Posterior vena cava (tissue), 2 donors: ENCODE measurements around the gene PLA2G2F. TPM values are rescaled to one million over a fixed set of nuclear protein-coding genes. Genes with fewer than 3 reads are reported as not detected.
A peak's percentile ranks its signal among the peaks of the same experiment; 100 is the strongest.

Experiments
- DNase-seq: peaks from one replicate; pipeline ENCODE4 v3.0.0-alpha.2; 2020; ENCODE audit warnings: low spot score
- intact Hi-C, 2 donors: fragments of 100-400 bp; cut with DNase I; formaldehyde crosslinking; loops; one replicate each; pipeline versions ENCODE4 v1.14.1 to v1.14.2; 2022 to 2023
- total RNA-seq, 2 donors: library from RNA; stranded (reverse); fragmentation: NEBNext Ultra II Directional; extraction: Animal tissue kit (Norgen Biotek cat#: 25700); gene quantifications; one replicate each; pipeline ENCODE4 v1.2.1, GENCODE V29; 2021
- donor health status: DM: yes; HTN: yes; CAD: no.
- donor health status: DM: yes; HTN: yes; CAD: no.

PLA2G2F gene
- total RNA-seq, 2 donors from 2014 or later, result not detected

GRCh38 chr1:20184481-20184900 is 45.4 kb downstream of the PLA2G2F start:
- intact Hi-C loops, result no loop called here
- DNase-seq, result peak; percentile 24

- intact Hi-C loops, result no loop called here
- DNase-seq, result peak; percentile 69
These were observed 46.1 kb downstream of the PLA2G2F start for GRCh38 chr1:20184997-20185833.

DNA sequence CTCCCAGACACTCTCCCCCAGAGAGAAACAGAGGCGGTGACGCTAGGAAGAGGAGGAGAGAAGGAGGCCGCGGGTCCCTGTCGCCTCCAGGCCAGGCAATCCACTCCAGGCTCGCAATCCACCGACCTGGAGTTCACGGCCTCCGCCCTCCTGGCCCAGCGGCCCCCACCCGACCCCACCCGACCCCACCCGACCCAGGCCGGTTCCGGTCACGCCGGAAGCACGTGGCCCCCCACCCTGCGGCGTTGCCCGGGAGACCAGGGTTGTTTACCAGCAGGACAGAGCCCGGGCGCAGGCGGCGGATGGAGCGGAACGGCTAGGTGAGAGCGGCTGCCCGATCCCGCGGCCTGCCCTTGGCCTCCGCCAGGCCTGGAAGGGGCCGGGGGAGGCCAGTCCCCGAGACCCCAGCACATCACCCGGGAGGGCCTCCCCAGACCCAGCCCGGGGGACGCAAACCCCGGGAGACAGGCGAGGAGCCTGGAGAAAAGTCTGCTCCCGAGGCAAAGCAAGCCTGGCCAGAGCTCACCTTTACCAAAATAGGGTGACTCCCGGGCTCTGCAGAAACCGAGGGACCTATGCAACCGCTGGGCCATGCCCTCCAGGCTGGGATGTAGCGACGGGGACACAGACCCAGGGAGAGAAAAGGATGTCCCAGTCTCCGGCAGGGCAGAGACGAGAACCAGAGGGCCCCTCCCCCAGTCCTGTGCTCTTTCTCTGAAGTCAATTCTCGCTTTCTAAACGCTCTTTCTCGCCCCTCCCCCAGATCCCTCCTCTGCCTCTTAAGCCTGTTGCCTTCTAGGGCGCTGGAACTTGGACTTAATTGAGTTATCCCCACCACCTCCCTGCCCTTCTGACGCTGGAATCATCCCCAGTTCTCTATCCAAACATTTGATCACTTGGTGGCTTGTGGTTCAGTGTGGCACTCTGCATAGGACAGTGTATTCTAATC is 47.0 kb downstream of the PLA2G2F start, which contains the start of the genes PLA2G2C and UBXN10:
PLA2G2C (minus strand) TSS at position 685 of the 949 bp plus-strand sequence. CDS start 9,155 bp downstream, outside the sequence.
UBXN10 (plus strand) TSS at position 263 of the 949 bp plus-strand sequence. CDS start 4,466 bp downstream, outside the sequence.
- intact Hi-C loops, result no loop called here

DNA sequence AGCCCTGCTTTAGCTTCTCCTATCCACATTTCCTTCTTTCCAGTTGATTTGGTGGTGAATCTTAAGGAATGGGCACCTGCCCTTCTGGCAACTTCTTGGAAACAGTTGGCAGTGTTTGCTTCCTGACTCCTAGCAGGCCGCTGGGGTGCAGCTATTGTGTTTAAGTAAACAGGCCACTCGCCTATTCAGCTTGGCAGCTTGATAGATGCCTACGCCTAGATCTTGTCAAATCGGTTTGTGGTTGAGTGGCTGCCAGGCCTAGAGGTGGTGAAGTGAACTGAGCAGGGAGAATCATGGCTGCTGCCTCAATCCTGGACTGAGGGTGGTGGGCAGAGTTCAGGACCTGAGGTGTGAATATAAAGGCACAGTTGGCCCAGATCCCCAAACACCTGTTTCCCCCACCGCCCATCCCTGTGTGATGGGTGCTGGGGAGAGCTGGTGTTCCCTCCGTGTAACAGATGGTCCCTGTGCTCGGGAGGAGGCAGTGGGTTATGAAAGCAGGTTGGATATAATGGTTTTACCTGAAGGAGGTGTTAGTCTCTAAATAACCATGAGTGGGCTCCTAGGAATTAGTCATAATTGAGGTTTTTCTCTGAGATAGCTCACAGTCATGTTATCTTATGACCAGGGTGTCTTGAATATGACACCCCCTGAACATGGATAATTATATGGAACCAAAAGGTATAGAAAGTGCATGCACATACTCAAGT is 48.1 kb downstream of the PLA2G2F start:
- intact Hi-C loops, result no loop called here
- DNase-seq, result peak; percentile 50

More for the DNA sequence above, 47.0 kb downstream of the PLA2G2F start, which contains the start of the genes PLA2G2C and UBXN10:
- peak; percentile 88 for DNase-seq

DNA sequence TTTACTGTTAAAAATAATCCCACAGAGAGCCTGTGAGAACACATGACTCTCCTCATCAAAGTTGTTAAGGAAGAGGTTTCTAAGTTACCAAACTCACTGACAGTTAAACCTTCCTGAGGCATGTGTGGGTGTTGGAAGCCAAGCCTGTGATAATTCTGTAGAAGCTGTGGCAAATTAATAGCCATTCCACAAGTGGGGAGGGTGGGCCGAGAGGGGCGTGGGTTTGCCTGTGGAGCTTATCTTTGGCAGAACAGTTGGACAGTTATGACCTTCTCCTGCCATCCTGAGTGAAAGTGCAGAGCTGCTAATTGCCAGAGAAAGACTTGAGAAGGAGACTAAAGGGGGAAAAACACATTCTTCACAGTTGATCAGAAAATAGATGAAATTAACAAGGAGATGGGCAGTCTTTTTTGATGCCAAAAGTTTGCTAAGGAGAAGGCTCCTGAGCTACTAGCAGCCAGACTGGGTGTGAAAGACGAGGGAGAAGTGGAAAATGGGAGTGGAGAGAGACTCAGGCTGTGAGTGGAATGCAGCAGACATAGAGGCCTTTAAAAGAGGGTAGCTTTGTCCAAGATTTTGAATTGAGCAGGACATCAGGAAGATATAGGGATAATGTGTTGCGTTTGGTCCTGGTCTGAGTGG is 48.8 kb downstream of the PLA2G2F start:
- peak; percentile 47 for DNase-seq

DNA sequence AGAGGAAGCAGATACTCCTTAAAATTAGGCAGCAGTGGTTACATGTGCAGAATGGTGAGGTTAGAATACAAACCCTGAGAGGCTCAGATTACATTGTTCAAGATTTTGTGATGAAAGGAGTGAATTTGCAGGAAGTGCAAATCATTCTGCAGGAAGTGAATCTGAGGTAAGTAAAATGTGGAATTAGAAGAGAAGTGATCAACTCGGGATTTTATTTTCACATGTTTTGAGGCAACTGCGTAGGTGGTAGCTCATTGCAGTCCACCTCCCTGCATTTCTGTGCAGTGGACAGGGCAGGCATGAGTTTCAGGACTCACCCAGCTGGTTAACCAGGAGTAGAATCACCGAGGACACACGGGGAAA is 49.3 kb downstream of the PLA2G2F start:
- DNase-seq, result no peak
- intact Hi-C loops, result no loop called here

More for the DNA sequence above, 48.8 kb downstream of the PLA2G2F start:
- intact Hi-C loops, result no loop called here

DNA sequence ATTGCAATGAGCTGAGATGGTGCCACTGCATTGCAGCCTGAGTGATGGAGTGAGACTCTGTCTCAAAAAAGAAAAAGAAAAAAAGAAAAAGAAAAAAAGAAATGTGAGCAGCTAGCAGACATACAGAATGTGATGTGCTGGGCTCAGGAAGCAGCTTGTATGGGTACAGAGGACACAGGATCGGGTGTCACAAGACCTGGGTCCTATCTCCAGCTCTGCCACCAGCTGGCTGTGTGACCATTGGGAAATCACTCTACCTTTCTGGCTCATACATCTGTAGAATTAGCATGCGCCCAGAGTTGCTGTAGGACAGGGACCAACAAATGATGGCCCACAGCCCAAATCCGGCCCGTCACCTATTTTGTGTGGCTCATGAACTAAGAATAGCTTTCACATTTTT is 50.5 kb downstream of the PLA2G2F start:
- intact Hi-C loops, result no loop called here
- peak; percentile 25 for DNase-seq

GRCh38 chr1:20190256-20191160 is 51.4 kb downstream of the PLA2G2F start:
- DNase-seq, result no peak
- intact Hi-C loops, result no loop called here

GRCh38 chr1:20191266-20191825 is 52.2 kb downstream of the PLA2G2F start:
- intact Hi-C loops, result no loop called here
- DNase-seq, result no peak

GRCh38 chr1:20192364-20192763 is 53.2 kb downstream of the PLA2G2F start:
- intact Hi-C loops, result no loop called here

DNA sequence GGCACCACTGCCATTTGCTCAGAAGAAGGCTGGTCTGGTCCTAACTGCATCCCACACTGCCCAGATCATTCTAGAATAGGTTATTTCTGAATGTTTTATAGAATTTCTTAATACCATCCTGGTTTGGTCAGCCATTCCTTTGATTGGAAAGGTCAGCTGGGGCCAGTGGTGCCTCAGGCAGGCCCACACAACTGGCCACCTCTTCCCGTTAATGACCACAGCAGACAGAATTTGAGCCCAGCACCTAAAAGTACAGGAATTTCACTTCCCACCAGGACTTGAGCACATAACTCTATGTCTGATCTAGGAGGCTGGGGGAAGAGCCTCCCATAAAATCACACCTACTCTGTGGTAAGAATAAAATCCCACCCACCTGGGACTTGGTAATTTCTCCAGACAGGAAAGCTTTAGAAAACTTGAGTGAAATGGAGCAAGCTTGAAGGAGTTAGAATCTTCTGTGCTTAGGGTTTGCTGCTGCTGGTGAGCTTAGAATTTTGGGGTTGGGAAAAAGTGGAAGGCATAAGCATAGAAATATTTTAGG is 53.8 kb downstream of the PLA2G2F start:
- intact Hi-C loops, result no loop called here
- no peak for DNase-seq

More at GRCh38 chr1:20192364-20192763, 53.2 kb downstream of the PLA2G2F start:
- no peak for DNase-seq

DNA sequence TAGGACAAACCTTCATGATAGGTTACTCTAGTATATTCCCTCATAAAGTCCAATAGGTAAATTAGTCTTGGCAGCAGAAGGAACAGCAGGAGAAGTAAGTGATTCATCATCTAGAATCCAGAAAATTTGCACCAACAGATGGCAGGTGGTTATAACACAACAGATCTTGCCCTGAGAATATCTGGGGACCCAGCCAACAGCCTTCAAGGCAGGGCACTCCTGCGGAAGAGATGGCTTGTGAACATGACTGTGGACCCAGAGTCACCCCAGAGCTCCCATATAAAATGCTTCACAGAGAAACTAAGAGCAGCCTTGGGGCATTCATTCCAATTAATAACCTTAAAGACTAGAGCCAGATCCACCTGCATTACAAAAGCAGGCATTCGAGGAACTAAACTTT is 55.1 kb downstream of the PLA2G2F start:
- intact Hi-C loops, result no loop called here

DNA sequence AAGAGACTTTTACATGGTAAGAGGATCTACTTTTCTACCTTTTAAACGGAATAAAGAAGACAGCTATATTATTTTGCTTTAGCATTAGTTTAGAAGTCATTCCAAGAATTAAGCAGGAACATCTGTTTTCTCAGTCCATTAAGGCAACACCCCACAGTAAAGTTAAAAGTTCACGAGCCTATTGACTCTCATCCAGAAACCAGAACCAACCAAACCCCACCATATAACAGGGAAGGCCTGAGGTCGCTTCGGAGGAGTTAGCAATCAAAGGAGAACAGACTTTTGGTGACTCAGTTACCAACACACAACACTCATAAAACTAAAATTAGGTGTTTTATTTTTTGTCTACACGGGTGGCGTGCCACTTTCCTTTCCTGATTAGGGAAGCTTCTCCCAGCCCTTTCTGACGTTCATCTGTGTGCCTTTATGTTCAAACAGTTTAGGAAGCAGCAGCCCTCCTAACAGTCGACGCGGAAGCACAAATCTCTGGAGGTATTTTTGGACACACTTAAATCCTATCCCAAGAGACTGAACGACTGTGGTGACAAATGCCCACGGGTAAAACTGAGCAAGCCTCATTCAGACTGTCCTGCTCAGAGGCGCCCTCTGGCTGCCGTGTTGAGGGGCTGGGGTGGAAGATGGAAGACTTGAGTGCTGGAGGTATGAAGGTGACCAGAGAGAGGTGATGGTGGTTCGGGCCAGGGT is 55.8 kb downstream of the PLA2G2F start:
- intact Hi-C loops, result no loop called here

More for the DNA sequence above, 55.1 kb downstream of the PLA2G2F start:
- DNase-seq, result no peak

GRCh38 chr1:20195462-20195780 is 56.3 kb downstream of the PLA2G2F start:
- intact Hi-C loops, result no loop called here
- no peak for DNase-seq

More for the DNA sequence above, 55.8 kb downstream of the PLA2G2F start:
- DNase-seq, result peak; percentile 87

DNA sequence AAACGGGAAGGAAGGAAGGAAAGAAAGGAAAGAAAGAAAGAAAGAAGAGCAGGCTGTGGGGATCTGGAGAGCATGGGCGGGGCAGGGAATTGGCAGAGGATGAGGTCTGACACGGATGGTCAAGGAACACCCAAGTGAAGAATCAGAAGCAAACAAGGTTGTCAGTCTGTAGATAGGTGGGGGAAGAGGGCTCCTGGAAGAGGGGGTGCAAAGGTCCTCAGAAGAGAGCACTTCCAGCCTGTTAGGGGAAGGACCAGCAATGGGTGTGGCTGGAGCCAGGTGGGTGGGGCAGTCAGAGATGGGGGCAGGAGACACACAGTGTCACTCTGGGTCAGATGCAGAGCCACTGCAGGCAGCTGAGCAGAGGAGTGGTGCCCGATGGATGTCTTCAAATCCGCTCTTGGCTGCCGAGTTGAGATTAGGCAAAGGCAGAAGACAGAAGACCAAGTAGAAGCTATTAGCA is 58.2 kb downstream of the PLA2G2F start:
- intact Hi-C loops, result no loop called here

GRCh38 chr1:20198296-20198695 is 59.2 kb downstream of the PLA2G2F start:
- DNase-seq, result no peak

More for the DNA sequence above, 58.2 kb downstream of the PLA2G2F start:
- no peak for DNase-seq

More at GRCh38 chr1:20198296-20198695, 59.2 kb downstream of the PLA2G2F start:
- intact Hi-C loops, result no loop called here
